B cell (primary cell): ENCODE results near the gene FLII.

Source experiments
- EZH2 ChIP-seq: IDR thresholded peaks from 2 replicates; pipeline ENCODE4 v1.6.1; 2012; ENCODE audit warnings: borderline replicate concordance, low read depth, mild to moderate bottlenecking, moderate library complexity, low read length; ENCODE audit not compliant: insufficient read depth, poor library complexity, severe bottlenecking
- TF ChIP-seq, protein P1 (sequence below): fragments of 200-600 bp; IDR thresholded peaks from one replicate; pipeline ENCODE4 v1.8.0; 2022; ENCODE audit warnings: antibody characterized with exemption, mild to moderate bottlenecking

- TF ChIP-seq, protein P1, sequence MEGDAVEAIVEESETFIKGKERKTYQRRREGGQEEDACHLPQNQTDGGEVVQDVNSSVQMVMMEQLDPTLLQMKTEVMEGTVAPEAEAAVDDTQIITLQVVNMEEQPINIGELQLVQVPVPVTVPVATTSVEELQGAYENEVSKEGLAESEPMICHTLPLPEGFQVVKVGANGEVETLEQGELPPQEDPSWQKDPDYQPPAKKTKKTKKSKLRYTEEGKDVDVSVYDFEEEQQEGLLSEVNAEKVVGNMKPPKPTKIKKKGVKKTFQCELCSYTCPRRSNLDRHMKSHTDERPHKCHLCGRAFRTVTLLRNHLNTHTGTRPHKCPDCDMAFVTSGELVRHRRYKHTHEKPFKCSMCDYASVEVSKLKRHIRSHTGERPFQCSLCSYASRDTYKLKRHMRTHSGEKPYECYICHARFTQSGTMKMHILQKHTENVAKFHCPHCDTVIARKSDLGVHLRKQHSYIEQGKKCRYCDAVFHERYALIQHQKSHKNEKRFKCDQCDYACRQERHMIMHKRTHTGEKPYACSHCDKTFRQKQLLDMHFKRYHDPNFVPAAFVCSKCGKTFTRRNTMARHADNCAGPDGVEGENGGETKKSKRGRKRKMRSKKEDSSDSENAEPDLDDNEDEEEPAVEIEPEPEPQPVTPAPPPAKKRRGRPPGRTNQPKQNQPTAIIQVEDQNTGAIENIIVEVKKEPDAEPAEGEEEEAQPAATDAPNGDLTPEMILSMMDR, result no peak
- no peak for TF ChIP-seq EZH2
Observed at GRCh38 chr17:18245038-18245776, 13.3 kb downstream of the FLII start.
